ENCODE data around the gene WFDC12.

Gene WFDC12

GRCh38 chr20:45094201-45094600, 30.1 kb downstream of the WFDC12 start:
- in situ Hi-C loops (cut with HindIII; ENCODE audit: low sequenced_read_pairs): no loop called here

GRCh38 chr20:45092898-45093297, 31.4 kb downstream of the WFDC12 start:
- in situ Hi-C loops (cut with HindIII; ENCODE audit: low sequenced_read_pairs): no loop called here

GRCh38 chr20:45091366-45091765, 32.9 kb downstream of the WFDC12 start:
- in situ Hi-C loops (cut with HindIII; ENCODE audit: low sequenced_read_pairs): no loop called here

- in situ Hi-C loops (cut with HindIII; ENCODE audit: low sequenced_read_pairs): no loop called here
Measured at GRCh38 chr20:45090481-45090880, 33.8 kb downstream of the WFDC12 start.

GRCh38 chr20:45088247-45088646, 36.0 kb downstream of the WFDC12 start:
- in situ Hi-C loops (cut with HindIII; ENCODE audit: low sequenced_read_pairs): no loop called here

GRCh38 chr20:45087814-45088213, 36.5 kb downstream of the WFDC12 start:
- in situ Hi-C loops (cut with HindIII; ENCODE audit: low sequenced_read_pairs): no loop called here

- in situ Hi-C loops (cut with HindIII; ENCODE audit: low sequenced_read_pairs): no loop called here
Measured at GRCh38 chr20:45087097-45087790, 37.0 kb downstream of the WFDC12 start.

- in situ Hi-C loops (cut with HindIII; ENCODE audit: low sequenced_read_pairs): no loop called here
Measured at GRCh38 chr20:45085867-45086266, 38.4 kb downstream of the WFDC12 start.

- in situ Hi-C loops (cut with HindIII; ENCODE audit: low sequenced_read_pairs): no loop called here
Measured at GRCh38 chr20:45085289-45085688, 39.0 kb downstream of the WFDC12 start.

- in situ Hi-C loops (cut with HindIII; ENCODE audit: low sequenced_read_pairs): no loop called here
Measured at GRCh38 chr20:45083127-45083526, 41.1 kb downstream of the WFDC12 start.

GRCh38 chr20:45082468-45082867, 41.8 kb downstream of the WFDC12 start:
- in situ Hi-C loops (cut with HindIII; ENCODE audit: low sequenced_read_pairs): no loop called here

GRCh38 chr20:45080867-45081624, 43.2 kb downstream of the WFDC12 start:
- in situ Hi-C loops (cut with HindIII; ENCODE audit: low sequenced_read_pairs): no loop called here

- in situ Hi-C loops (cut with HindIII; ENCODE audit: low sequenced_read_pairs): no loop called here
Measured at GRCh38 chr20:45077559-45077958, 46.7 kb downstream of the WFDC12 start.
